Liver (tissue), 9 donors: Measurements from ENCODE around the gene CTNNA2. TPM values are rescaled to one million over a fixed set of nuclear protein-coding genes. Genes with fewer than 3 reads are reported as not detected.

Experiments used
- DNase-seq: peaks from one replicate; pipeline ENCODE4 v3.0.0-alpha.2; 2017; ENCODE audit warnings: low spot score
- H3K27ac ChIP-seq, 2 donors: one replicate each; pipeline ENCODE4 v1.7.0; 2013; ENCODE audit warnings: inconsistent platforms in 2 of 2, low read length in 2 of 2, control low read depth in 1 of 2, low read depth in 1 of 2, mild to moderate bottlenecking in 1 of 2
- H3K27me3 ChIP-seq, 4 donors: one replicate each; pipeline versions ENCODE4 v1.6.1 to v1.7.0; 2013; ENCODE audit warnings: low read length in 3 of 4, inconsistent platforms in 1 of 4, mild to moderate bottlenecking in 1 of 4, moderate library complexity in 1 of 4; ENCODE audit not compliant: control insufficient read depth in 4 of 4, insufficient read depth in 4 of 4
- H3K36me3 ChIP-seq, 4 donors: one replicate each; pipeline versions ENCODE4 v1.6.1 to v1.7.0; 2013; ENCODE audit warnings: low read length in 3 of 4, mild to moderate bottlenecking in 3 of 4, low read depth in 1 of 4, moderate library complexity in 1 of 4; ENCODE audit not compliant: control insufficient read depth in 4 of 4, insufficient read depth in 3 of 4
- H3K4me1 ChIP-seq, 4 donors: one replicate each; pipeline versions ENCODE4 v1.6.1 to v1.7.0; 2013; ENCODE audit warnings: low read length in 3 of 4, mild to moderate bottlenecking in 3 of 4, moderate library complexity in 1 of 4; ENCODE audit not compliant: control insufficient read depth in 4 of 4, insufficient read depth in 4 of 4
- H3K4me3 ChIP-seq, 3 donors: one replicate each; pipeline versions ENCODE4 v1.6.1 to v1.7.0; 2013; ENCODE audit warnings: low read length in 3 of 3, control low read depth in 1 of 3, low read depth in 1 of 3, mild to moderate bottlenecking in 1 of 3
- H3K9ac ChIP-seq, 2 donors: one replicate each; pipeline ENCODE4 v1.7.0; 2013; ENCODE audit warnings: low read length in 2 of 2, mild to moderate bottlenecking in 2 of 2, moderate library complexity in 2 of 2, control low read depth in 1 of 2, low read depth in 1 of 2
- H3K9me3 ChIP-seq, 4 donors: one replicate each; pipeline versions ENCODE4 v1.6.1 to v1.7.0; 2013; ENCODE audit warnings: low read length in 3 of 4; ENCODE audit not compliant: control insufficient read depth in 4 of 4
- ATF3 ChIP-seq: IDR thresholded peaks from 2 replicates; pipeline ENCODE4 v1.6.1; 2016; ENCODE audit warnings: antibody characterized with exemption
- CTCF ChIP-seq: fragments of 150-350 bp; IDR thresholded peaks from 2 replicates; pipeline ENCODE4 v1.5.1; 2017; ENCODE audit warnings: improper control_type of control experiment, low read depth, low read length; ENCODE audit not compliant: missing input control
- EGR1 ChIP-seq, 2 donors: IDR thresholded peaks; 2 replicates each; pipeline ENCODE4 v1.6.1; 2016 to 2018; ENCODE audit warnings: antibody characterized with exemption in 2 of 2, low read depth in 2 of 2
- FOXA1 ChIP-seq: IDR thresholded peaks from 2 replicates; pipeline ENCODE4 v1.6.1; 2016; ENCODE audit warnings: antibody characterized with exemption
- FOXA2 ChIP-seq: IDR thresholded peaks from 2 replicates; pipeline ENCODE4 v1.6.1; 2016; ENCODE audit warnings: antibody characterized with exemption
- GABPA ChIP-seq, 2 donors: IDR thresholded peaks in 1 of 2; conservative IDR thresholded peaks in 1 of 2; 2 replicates each; pipeline ENCODE4 v1.6.1; 2016; ENCODE audit warnings: antibody characterized with exemption in 2 of 2, mild to moderate bottlenecking in 1 of 2, moderate library complexity in 1 of 2
- HNF4A ChIP-seq, 2 donors: conservative IDR thresholded peaks; 2 replicates each; pipeline ENCODE4 v1.6.1; 2016; ENCODE audit warnings: antibody characterized with exemption in 2 of 2, mild to moderate bottlenecking in 2 of 2
- HNF4G ChIP-seq: IDR thresholded peaks from 2 replicates; pipeline ENCODE4 v1.6.1; 2016; ENCODE audit warnings: antibody characterized with exemption
- JUND ChIP-seq, 2 donors: IDR thresholded peaks; 2 replicates each; pipeline ENCODE4 v1.6.1; 2016; ENCODE audit warnings: antibody characterized with exemption in 2 of 2
- MAX ChIP-seq: IDR thresholded peaks from 2 replicates; pipeline ENCODE4 v1.6.1; 2016; ENCODE audit warnings: antibody characterized with exemption
- NR2F2 ChIP-seq: IDR thresholded peaks from 2 replicates; pipeline ENCODE4 v1.6.1; 2016; ENCODE audit warnings: antibody characterized with exemption
- REST ChIP-seq: IDR thresholded peaks from 2 replicates; pipeline ENCODE4 v1.6.1; 2016; ENCODE audit warnings: antibody characterized with exemption, mild to moderate bottlenecking
- RXRA ChIP-seq, 2 donors: IDR thresholded peaks; 2 replicates each; pipeline ENCODE4 v1.6.1; 2017 to 2018; ENCODE audit warnings: antibody characterized with exemption in 2 of 2, mild to moderate bottlenecking in 1 of 2
- SP1 ChIP-seq: IDR thresholded peaks from 2 replicates; pipeline ENCODE4 v1.6.1; 2018; ENCODE audit warnings: antibody characterized with exemption, mild to moderate bottlenecking
- TAF1 ChIP-seq: conservative IDR thresholded peaks from 2 replicates; pipeline ENCODE4 v1.6.1; 2016; ENCODE audit warnings: antibody characterized with exemption, mild to moderate bottlenecking
- YY1 ChIP-seq: IDR thresholded peaks from 2 replicates; pipeline ENCODE4 v1.6.1; 2016; ENCODE audit warnings: antibody characterized with exemption, mild to moderate bottlenecking
- WGBS: extraction: QIAGEN DNeasy Blood & Tissue Kit; methylation state at CpG from one replicate; pipeline ENCODE4 v1.1.7; 2013; 5-methylcytosine and 5-hydroxymethylcytosine counted together
- polyA plus RNA-seq, 2 donors: library from polyadenylated mRNA; stranded (reverse) in 1 of 2; unstranded in 1 of 2; fragments of 200-250 nt in 1 of 2; fragments of >200 nt in 1 of 2; fragmentation: Nextera tagmentation in 1 of 2; extraction: Ambion mirVana in 1 of 2; gene quantifications; one replicate each; pipeline versions ENCODE4 v1.2.1 to v1.2.3, GENCODE V29; 2013 to 2015
- total RNA-seq, 2 donors: library from RNA; depleted of rRNA; stranded (reverse); fragments of >200 nt; gene quantifications; one replicate each; pipeline ENCODE4 v1.2.3, GENCODE V29; 2014
- donor health status: healthy.
- donor health status: healthy.
- donor health status: healthy.
- donor health status: healthy.
- donor health status: healthy.

Gene CTNNA2
- total and polyA plus RNA-seq, 4 donors, result 0.05 TPM; not detected in 3

GRCh38 chr2:79817288-79817687, 304.4 kb downstream of the CTNNA2 start:
- Histone ChIP-seq H3K9ac (no peak overlapping the region), H3K4me3 (no peak overlapping the region), H3K9me3 (no peaks in the 10 kb centered on the region), H3K27ac (no peak overlapping the region), H3K4me1 (no peaks in the 10 kb centered on the region), H3K27me3 (no peaks in the 10 kb centered on the region), H3K36me3 (no peaks in the 10 kb centered on the region)
- TF ChIP-seq CTCF (no peak), SP1 (no peak), FOXA1 (no peak), GABPA (IDR thresholded peaks at IDR 0.05 in 1 of 2, conservative IDR thresholded peaks at IDR 0.05 in 1 of 2) (no peak)
- WGBS, result 71% methylated on average over 4 of the region's 4 CpGs
- no peak for DNase-seq

GRCh38 chr2:79820281-79820680, 307.4 kb downstream of the CTNNA2 start:
- Histone ChIP-seq H3K9ac (no peak overlapping the region), H3K27ac (no peak overlapping the region), H3K4me3 (no peak overlapping the region), H3K4me1 (no peaks in the 10 kb centered on the region), H3K27me3 (no peaks in the 10 kb centered on the region), H3K9me3 (no peaks in the 10 kb centered on the region), H3K36me3 (no peaks in the 10 kb centered on the region)
- WGBS, result 64% methylated on average over 4 of the region's 4 CpGs
- TF ChIP-seq JUND (IDR thresholded peaks at IDR 0.05) (no peak), GABPA (IDR thresholded peaks at IDR 0.05 in 1 of 2, conservative IDR thresholded peaks at IDR 0.05 in 1 of 2) (no peak), NR2F2 (no peak), HNF4G (no peak), TAF1 (no peak), MAX (no peak)
- DNase-seq, result no peak

GRCh38 chr2:79822136-79822535, 309.3 kb downstream of the CTNNA2 start:
- DNase-seq, result no peak
- no peak overlapping the region for H3K9ac ChIP-seq
- H3K27me3 ChIP-seq, result no peaks in the 10 kb centered on the region
- no peak overlapping the region for H3K4me3 ChIP-seq
- WGBS, result 49% methylated on average over 2 of the region's 2 CpGs
- no peaks in the 10 kb centered on the region for H3K36me3 ChIP-seq
- no peak overlapping the region for H3K27ac ChIP-seq
- no peaks in the 10 kb centered on the region for H3K4me1 ChIP-seq
- TF ChIP-seq RXRA (IDR thresholded peaks at IDR 0.05), result no peak
- TF ChIP-seq FOXA2, result no peak
- no peak for TF ChIP-seq REST
- no peak for TF ChIP-seq EGR1 (IDR thresholded peaks at IDR 0.05; ENCODE audit: low read depth in 2 of 2)
- no peak for TF ChIP-seq GABPA (IDR thresholded peaks at IDR 0.05 in 1 of 2, conservative IDR thresholded peaks at IDR 0.05 in 1 of 2)
- TF ChIP-seq TAF1, result no peak
- no peak for TF ChIP-seq YY1
- no peak for TF ChIP-seq NR2F2
- TF ChIP-seq ATF3, result no peak
- TF ChIP-seq FOXA1, result no peak
- no peak for TF ChIP-seq JUND (IDR thresholded peaks at IDR 0.05)
- no peak for TF ChIP-seq HNF4A (conservative IDR thresholded peaks at IDR 0.05)
- no peaks in the 10 kb centered on the region for H3K9me3 ChIP-seq
